ENCODE results near the gene SFT2D3. TPM values are rescaled to one million over a fixed set of nuclear protein-coding genes. Genes with fewer than 3 reads are reported as not detected.

SFT2D3 gene
- total RNA-seq, 1 experiment from 2014 or later = 5.6 TPM

GRCh38 chr2:127683757-127684156 is 17.5 kb upstream of the SFT2D3 start:
- Histone ChIP-seq H3K27me3 (ENCODE audit: control insufficient read depth, insufficient read depth, low read length) (no peaks in the 10 kb centered on the region), H3K27ac (ENCODE audit: low read length) (no peak overlapping the region), H3K9me3 (ENCODE audit: control insufficient read depth, insufficient read depth, low read depth, low read length) (peaks cover 5% of the 10 kb centered on the region; the same call in 1 of the 2 replicates), H3K4me1 (ENCODE audit: control insufficient read depth, insufficient read depth, low read length) (no peaks in the 10 kb centered on the region), H3K36me3 (ENCODE audit: control insufficient read depth, insufficient read depth, low read length) (no peaks in the 10 kb centered on the region), H3K4me3 (ENCODE audit: low read depth in 2 of 2, low read length in 2 of 2) (no peak overlapping the region)
- no TSS peak for BruUV-seq (replicated peaks)
- ATAC-seq = no peak
- POLR2A ChIA-PET = no interaction called here
- DNase-seq (ENCODE audit: low read depth, low spot score) = no peak
- no peak for TF ChIP-seq CTCF (IDR thresholded peaks at IDR 0.05)
- no peak for TF ChIP-seq REST (IDR thresholded peaks at IDR 0.05; ENCODE audit: insufficient read depth in 1 of 2, low read depth in 2 of 2, low read length in 1 of 2)
- no peak for TF ChIP-seq TCF7L2 (IDR thresholded peaks at IDR 0.05; ENCODE audit: low read depth, low read length)
- no peak for TF ChIP-seq SIN3A (IDR thresholded peaks at IDR 0.05; ENCODE audit: borderline replicate concordance, insufficient read depth, low read depth, low read length)
- TF ChIP-seq POLR2AphosphoS5 (IDR thresholded peaks at IDR 0.05; ENCODE audit: low read depth, low read length) = no peak
- intact Hi-C loops (cut with micrococcal nuclease; ENCODE audit: unreplicated experiment) (no loop called here), in situ Hi-C loops (cut with HindIII; ENCODE audit: low pct_unique_long_range_greater_than_20kb, low sequenced_read_pairs) (no loop called here)
- CTCF ChIA-PET = no interaction called here

GRCh38 chr2:127685410-127686080 is 15.8 kb upstream of the SFT2D3 start:
- in situ Hi-C loops (cut with HindIII; ENCODE audit: low pct_unique_long_range_greater_than_20kb, low sequenced_read_pairs) = no loop called here
- Histone ChIP-seq H3K36me3 (ENCODE audit: control insufficient read depth, insufficient read depth, low read length) (no peaks in the 10 kb centered on the region), H3K4me1 (ENCODE audit: control insufficient read depth, insufficient read depth, low read length) (no peaks in the 10 kb centered on the region), H3K9me3 (ENCODE audit: control insufficient read depth, insufficient read depth, low read depth, low read length) (peaks cover 7% of the 10 kb centered on the region; the same call in 1 of the 2 replicates), H3K27me3 (ENCODE audit: control insufficient read depth, insufficient read depth, low read length) (no peaks in the 10 kb centered on the region), H3K27ac (ENCODE audit: low read length) (no peak overlapping the region), H3K4me3 (ENCODE audit: low read depth in 2 of 2, low read length in 2 of 2) (no peak overlapping the region)
- DNase-seq (ENCODE audit: low read depth, low spot score) (no peak), ATAC-seq (no peak; the same call in 1 of the 2 replicates)
- no TSS peak for BruUV-seq (replicated peaks)
- CTCF ChIA-PET = no interaction called here
- POLR2A ChIA-PET = no interaction called here
- no peak for TF ChIP-seq TCF7L2 (IDR thresholded peaks at IDR 0.05; ENCODE audit: low read depth, low read length)
- TF ChIP-seq REST (IDR thresholded peaks at IDR 0.05; ENCODE audit: insufficient read depth in 1 of 2, low read depth in 2 of 2, low read length in 1 of 2) = no peak
- no peak for TF ChIP-seq CTCF (IDR thresholded peaks at IDR 0.05)
- no peak for TF ChIP-seq POLR2AphosphoS5 (IDR thresholded peaks at IDR 0.05; ENCODE audit: low read depth, low read length)
- TF ChIP-seq SIN3A (IDR thresholded peaks at IDR 0.05; ENCODE audit: borderline replicate concordance, insufficient read depth, low read depth, low read length) = no peak
- intact Hi-C loops (cut with micrococcal nuclease; ENCODE audit: unreplicated experiment) = no loop called here
